RWPE1 (cell line): ENCODE results near the gene PODXL.

ENCODE experiments used
- CTCF ChIA-PET: fragments of 350-600 bp; sonication (Branson Sonifier 250); formaldehyde crosslinking; extraction: SDS; loops from one replicate; lab custom pipeline; 2021; lab: Yijun Ruan, JAX
- POLR2A ChIA-PET: fragments of 400-600 bp; formaldehyde crosslinking; extraction: SDS; loops from one replicate; lab custom pipeline; 2020; ENCODE audit warnings: antibody characterized with exemption; ENCODE audit not compliant: low non-redundant PET; lab: Yijun Ruan, JAX
- DNase-seq: peaks from one replicate; pipeline ENCODE4 v3.0.0; 2012; ENCODE audit warnings: low spot score
- H3K27ac ChIP-seq: fragments of 450-650 bp; 2 replicates; pipeline ENCODE4 v1.5.1; 2017
- TF ChIP-seq, protein P1 (sequence below): fragments of 450-650 bp; conservative IDR thresholded peaks from 2 replicates; pipeline ENCODE4 v1.5.1; 2017; ENCODE audit warnings: low read depth, mild to moderate bottlenecking

The PODXL gene

DNA sequence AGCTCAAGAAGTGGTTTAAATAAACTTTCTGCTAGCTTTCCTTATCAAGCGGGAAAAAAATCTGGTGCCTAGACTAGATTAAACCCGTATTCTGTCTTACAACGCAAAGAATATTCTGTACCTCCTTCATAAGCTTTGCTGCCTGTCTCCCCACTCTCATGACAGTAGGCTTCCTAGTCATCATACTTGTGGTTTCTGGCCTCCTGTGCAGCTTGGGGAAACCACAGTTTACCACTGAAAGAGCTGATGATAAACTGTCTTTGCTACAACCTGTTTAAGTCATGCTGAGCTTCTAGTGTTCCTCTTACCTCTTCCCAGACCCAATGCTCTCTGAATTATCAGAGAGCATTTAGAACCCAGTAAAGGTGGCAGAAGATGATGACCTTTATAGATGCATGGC, 55.0 kb downstream of the PODXL start:
- CTCF ChIA-PET = no interaction called here

DNA sequence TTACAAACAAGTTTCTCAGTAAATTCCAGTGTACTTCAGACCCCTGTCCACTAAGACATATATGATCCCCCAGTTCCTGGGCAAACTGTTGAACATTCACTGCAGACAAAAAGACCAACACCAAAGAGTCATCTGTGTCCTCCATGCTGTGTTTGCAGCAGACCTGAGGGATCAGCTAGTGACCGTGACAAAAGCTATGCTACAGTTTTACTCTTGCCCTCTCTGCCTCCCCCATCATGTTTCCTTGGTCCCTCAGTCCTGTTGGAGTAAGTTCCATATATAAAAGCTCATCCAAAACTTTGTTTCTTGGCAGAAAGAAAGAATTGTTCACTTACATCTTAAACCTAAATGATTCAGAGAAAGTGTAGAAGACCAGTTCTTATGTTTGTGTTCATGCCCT, 56.1 kb downstream of the PODXL start:
- ChIA-PET POLR2A (no interaction called here), CTCF (no interaction called here)
- no peak overlapping the region for H3K27ac ChIP-seq
- DNase-seq = no peak
- TF ChIP-seq, protein P1, sequence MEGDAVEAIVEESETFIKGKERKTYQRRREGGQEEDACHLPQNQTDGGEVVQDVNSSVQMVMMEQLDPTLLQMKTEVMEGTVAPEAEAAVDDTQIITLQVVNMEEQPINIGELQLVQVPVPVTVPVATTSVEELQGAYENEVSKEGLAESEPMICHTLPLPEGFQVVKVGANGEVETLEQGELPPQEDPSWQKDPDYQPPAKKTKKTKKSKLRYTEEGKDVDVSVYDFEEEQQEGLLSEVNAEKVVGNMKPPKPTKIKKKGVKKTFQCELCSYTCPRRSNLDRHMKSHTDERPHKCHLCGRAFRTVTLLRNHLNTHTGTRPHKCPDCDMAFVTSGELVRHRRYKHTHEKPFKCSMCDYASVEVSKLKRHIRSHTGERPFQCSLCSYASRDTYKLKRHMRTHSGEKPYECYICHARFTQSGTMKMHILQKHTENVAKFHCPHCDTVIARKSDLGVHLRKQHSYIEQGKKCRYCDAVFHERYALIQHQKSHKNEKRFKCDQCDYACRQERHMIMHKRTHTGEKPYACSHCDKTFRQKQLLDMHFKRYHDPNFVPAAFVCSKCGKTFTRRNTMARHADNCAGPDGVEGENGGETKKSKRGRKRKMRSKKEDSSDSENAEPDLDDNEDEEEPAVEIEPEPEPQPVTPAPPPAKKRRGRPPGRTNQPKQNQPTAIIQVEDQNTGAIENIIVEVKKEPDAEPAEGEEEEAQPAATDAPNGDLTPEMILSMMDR = no peak

More for the DNA sequence above, 55.0 kb downstream of the PODXL start:
- TF ChIP-seq, protein P1 = no peak
- H3K27ac ChIP-seq = no peak overlapping the region
- DNase-seq = no peak
- POLR2A ChIA-PET = no interaction called here

DNA sequence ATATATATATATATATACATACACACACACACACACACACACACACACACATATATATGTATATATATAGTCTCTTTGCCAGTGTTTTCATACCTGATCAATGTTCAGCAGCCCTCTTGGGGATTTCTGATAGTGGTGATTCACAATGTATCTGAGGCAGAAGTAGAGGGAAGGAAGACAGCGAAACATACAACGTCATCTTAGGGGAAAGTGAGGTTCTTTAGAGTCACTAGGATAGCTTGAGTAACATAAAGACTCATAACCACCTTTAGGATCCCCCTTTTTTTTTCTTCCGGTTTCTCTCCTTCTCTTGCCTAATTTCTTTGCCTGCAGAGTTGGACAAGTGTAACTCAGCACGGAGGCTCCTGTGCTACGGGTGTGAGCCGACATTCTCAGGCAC, 56.6 kb downstream of the PODXL start:
- POLR2A ChIA-PET = no interaction called here
- DNase-seq = no peak
- H3K27ac ChIP-seq = no peak overlapping the region
- TF ChIP-seq, protein P1 = no peak
- CTCF ChIA-PET = no interaction called here

DNA sequence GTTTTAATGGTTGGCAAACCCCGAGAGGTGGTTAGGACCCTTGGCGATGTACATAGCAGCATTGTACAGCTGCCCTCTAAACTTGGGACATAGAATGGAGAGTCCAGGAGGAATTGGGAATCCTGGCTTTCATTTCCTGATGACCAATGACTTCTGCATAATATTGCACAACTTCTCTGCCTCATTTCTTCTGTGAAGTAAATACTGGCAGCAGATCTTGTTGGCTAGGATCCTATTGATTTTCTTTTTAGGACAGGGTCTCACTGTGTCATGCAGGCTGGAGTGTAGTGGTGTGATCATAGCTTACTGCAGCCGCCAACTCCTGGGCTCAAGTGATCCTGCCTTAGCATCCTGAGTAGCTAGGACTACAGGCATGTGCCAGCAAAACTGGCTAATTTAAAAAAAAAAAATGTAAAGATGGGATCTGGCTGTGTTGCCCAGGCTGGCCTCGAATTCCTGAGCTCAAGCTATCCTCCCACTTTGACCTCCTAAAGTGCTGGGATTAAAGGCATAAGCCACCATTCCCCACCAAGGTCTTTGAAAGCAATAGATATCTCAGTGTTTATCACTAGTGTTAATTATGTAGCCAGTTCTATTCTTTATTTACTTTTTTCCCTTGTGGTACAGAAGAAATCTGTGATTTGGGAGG, 58.1 kb downstream of the PODXL start:
- CTCF ChIA-PET = interaction anchor here (0.6 kb wide), 1 partner anchor 9 kb away, joined by 4 read pairs; no protein-coding TSS in a partner anchor

DNA sequence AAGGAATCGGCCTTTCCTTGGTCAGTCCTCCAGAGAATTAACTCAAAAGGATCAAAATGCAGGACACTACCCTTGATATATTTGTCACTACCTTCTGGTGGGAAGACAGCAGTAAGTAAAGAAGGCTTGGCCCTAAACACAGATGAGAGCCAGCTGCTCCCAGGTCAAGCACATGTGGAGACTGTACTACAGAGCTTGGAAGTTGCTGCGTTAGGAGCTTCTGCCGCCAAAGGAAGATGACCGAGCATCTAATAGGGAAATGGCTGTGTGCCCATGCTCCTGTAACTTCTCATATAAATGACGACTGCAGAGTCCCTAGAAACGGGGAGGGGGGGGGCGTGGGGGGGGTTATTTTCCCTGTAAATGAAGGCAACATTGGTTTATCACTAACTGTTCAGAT, 59.0 kb downstream of the PODXL start:
- TF ChIP-seq, protein P1 = no peak
- DNase-seq = no peak
- ChIA-PET POLR2A (no interaction called here), CTCF (no interaction called here)
- H3K27ac ChIP-seq = no peak overlapping the region

More for the DNA sequence above, 58.1 kb downstream of the PODXL start:
- DNase-seq = no peak
- TF ChIP-seq, protein P1 = no peak
- POLR2A ChIA-PET = no interaction called here
- no peak overlapping the region for H3K27ac ChIP-seq

DNA sequence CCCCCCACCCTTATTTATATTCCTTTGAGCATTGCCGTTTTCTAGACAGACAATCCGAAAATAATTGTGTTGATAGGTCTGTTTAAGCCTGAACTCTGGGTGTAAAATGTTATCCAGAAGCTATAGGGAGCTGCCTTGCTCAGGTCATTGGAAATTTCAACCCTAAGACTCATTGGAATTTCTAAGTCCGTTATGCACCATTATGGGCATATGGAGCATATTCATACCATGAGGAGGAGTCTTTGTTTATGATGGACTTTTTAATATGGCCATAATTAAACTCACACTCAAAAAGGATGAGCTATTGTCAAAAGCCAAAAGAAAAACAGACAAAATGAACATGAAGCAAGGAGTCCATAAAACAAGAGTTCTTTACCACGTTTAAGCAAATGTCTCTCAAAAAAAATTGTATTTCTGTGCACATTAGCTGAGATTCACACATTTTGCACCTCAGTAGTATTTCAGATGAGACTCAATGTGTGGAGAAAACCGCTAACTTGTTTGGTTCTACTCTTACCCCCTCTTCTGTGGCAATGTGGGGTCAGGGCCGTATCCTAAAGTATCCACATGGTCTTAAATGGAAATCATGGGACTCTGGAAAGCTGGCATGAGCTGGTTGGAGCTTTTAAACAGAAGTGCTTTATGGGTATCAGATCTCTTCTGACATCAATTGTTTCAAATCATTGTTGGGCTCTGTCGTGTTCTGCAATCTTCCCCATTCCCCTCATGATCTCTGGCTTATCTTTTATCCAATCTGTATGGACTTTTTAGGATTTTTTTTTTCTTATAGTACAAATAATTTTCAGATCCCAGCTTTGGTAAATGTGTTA, 60.5 kb downstream of the PODXL start:
- DNase-seq = no peak
- CTCF ChIA-PET = no interaction called here
- POLR2A ChIA-PET = no interaction called here
- H3K27ac ChIP-seq = no peak overlapping the region
- TF ChIP-seq, protein P1 = no peak
